ENCODE data around the gene REV3L. TPM values are rescaled to one million over a fixed set of nuclear protein-coding genes. Genes with fewer than 3 reads are reported as not detected.
"Not testable (repeated sequence)": the region's sequence is repeated elsewhere in the genome, so short reads cannot be mapped to it uniquely, and the experiment has no call there.

REV3L gene
- total and polyA plus RNA-seq, 7 experiments from 2014 or later = 8.6 to 31.8 (median 19.9) TPM

DNA sequence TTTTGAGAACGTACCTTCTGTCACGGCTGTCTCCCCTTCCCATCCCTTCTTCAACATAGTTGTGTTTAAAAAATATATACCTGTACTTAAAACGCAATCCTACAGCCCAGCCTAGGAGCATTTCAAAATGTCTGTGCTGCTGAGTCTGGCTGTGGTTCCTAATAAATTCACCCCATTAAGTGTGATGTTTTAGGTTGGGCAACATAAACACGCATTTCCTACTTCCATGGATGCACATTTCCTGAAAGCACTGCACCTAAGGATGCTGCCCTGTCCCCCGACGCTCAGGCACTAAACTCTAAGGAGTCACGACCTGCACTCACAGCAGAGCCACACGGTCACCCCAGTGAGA, 1.2 kb downstream of the REV3L start:
- Histone ChIP-seq H3K4me1 (ENCODE audit: control insufficient read depth in 2 of 2, insufficient read depth in 2 of 2, low read length in 2 of 2) (peaks cover 15 to 24% of the 10 kb centered on the region in 2 donors), H3K4me3 (ENCODE audit: low read length) (peak overlapping the region; percentile 93), H3K36me3 (ENCODE audit: control insufficient read depth in 2 of 3, insufficient read depth in 3 of 3, low read length in 3 of 3) (peaks cover 0 to 12% (median 0%) of the 10 kb centered on the region in 3 experiments), H3K9me3 (ENCODE audit: control insufficient read depth in 2 of 3, low read length in 3 of 3) (no peaks in the 10 kb centered on the region), H3K27ac (ENCODE audit: low read depth, low read length) (peak overlapping the region; percentile 99), H3K27me3 (ENCODE audit: control insufficient read depth in 2 of 2, insufficient read depth in 2 of 2, low read length in 2 of 2) (no peaks in the 10 kb centered on the region)
- peaks cover 0 to 2% (median 0%) of the 10 kb centered on the region in 11 donors for H3K9me3 Mint-ChIP-seq
- H3K4me1 Mint-ChIP-seq = peaks cover 32 to 62% (median 57%) of the 10 kb centered on the region in 7 donors
- H3K27ac Mint-ChIP-seq = peak overlapping the region; percentile 82 to 99 (median 93)
- ChIA-PET POLR2A (interaction anchor here (0.8 kb wide), 1 partner anchor 223 kb away, joined by 5 read pairs; a partner anchor contains a TSS), CTCF (interaction anchor here (1.7 kb wide), 1 partner anchor 223 kb away, joined by 8 read pairs; a partner anchor contains a TSS)
- peak overlapping the region; percentile 93 to 100 (median 96) for H3K4me3 Mint-ChIP-seq
- H3K36me3 Mint-ChIP-seq = peaks cover 0 to 7% (median 0%) of the 10 kb centered on the region in 5 donors
- no peak for ATAC-seq
- H3K27me3 Mint-ChIP-seq = peaks cover 0 to 3% (median 0%) of the 10 kb centered on the region in 5 donors
- peak in 3 of 9 donors; percentile 7 to 11 (median 11) for DNase-seq
- intact Hi-C loops (cut with micrococcal nuclease) = loop anchor here (2.0 to 10.0 kb wide), 12 partner anchors 85 to 1997 kb away; partner anchors contain the start of genes AMD1 (in 2 of the 2), FYN (in 2 of the 2), FAM229B (in 1 of the 2) and SLC16A10 (in 1 of the 2)

DNA sequence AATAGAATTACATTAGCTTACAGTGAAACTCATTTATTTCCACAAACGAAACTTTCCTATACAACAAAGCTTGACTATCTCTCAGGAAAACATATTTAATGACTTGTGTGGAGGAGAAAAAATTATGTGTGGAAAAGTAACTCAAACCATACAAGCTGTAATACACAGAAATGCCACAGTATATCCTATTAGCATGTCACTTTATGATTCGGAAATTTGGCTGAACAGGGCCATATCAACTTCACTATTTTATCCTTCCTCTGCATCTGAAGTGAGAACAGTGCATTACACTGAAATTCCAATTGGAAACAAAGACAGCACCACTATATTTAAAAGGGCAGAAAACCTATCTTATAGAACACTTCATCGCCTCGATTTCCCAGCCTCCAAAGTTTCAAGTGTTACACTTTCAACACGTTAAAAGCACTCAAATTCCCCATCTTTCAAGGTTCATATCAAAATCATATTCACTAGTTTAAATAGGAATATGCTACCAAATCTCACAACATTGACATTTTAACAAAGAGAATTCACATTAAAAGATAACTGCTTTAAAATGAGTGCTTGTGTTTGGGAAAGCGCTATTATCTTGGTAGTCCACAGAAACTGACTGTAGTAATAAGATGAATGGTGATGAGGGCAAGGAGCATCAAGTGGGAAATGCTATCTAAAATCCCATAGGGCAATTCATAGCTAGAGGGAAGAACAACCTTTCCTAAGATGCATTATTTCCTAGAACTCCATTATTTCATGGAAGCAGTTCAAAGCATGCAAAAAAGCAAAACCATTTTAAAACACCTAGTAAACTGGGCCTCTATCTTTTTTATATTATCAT, 1.8 kb downstream of the REV3L start:
- H3K9me3 Mint-ChIP-seq = no peaks in the 10 kb centered on the region
- H3K27me3 Mint-ChIP-seq = peaks cover 0 to 3% (median 0%) of the 10 kb centered on the region in 5 donors
- peaks cover 26 to 56% (median 50%) of the 10 kb centered on the region in 7 donors for H3K4me1 Mint-ChIP-seq
- peak overlapping the region in 8 of 9 donors; percentile 82 to 99 (median 94) for H3K27ac Mint-ChIP-seq
- H3K36me3 Mint-ChIP-seq = peaks cover 0 to 1% (median 0%) of the 10 kb centered on the region in 5 donors
- Histone ChIP-seq H3K4me3 (ENCODE audit: low read length) (peak overlapping the region; percentile 93), H3K9me3 (ENCODE audit: control insufficient read depth in 2 of 3, low read length in 3 of 3) (no peaks in the 10 kb centered on the region), H3K4me1 (ENCODE audit: control insufficient read depth in 2 of 2, insufficient read depth in 2 of 2, low read length in 2 of 2) (peaks cover 13 to 21% of the 10 kb centered on the region in 2 donors), H3K36me3 (ENCODE audit: control insufficient read depth in 2 of 3, insufficient read depth in 3 of 3, low read length in 3 of 3) (peaks cover 0 to 12% (median 0%) of the 10 kb centered on the region in 3 experiments), H3K27ac (ENCODE audit: low read depth, low read length) (peak overlapping the region; percentile 99), H3K27me3 (ENCODE audit: control insufficient read depth in 2 of 2, insufficient read depth in 2 of 2, low read length in 2 of 2) (no peaks in the 10 kb centered on the region)
- CTCF ChIA-PET = interaction anchor here (1.7 kb wide), 1 partner anchor 222 kb away, joined by 8 read pairs; a partner anchor contains a TSS
- POLR2A ChIA-PET = interaction anchor here (0.6 to 1.1 kb wide), 3 partner anchors 95 to 222 kb away, joined by 3 to 5 read pairs (median 4); a partner anchor contains a TSS
- peak overlapping the region; percentile 93 to 100 (median 96) for H3K4me3 Mint-ChIP-seq
- intact Hi-C loops (cut with micrococcal nuclease) = loop anchor here (5.0 to 10.0 kb wide), 8 partner anchors 271 to 1996 kb away; partner anchors contain the start of genes AMD1 (in 1 of the 2), FYN (in 1 of the 2), SLC16A10 (in 1 of the 2) and ZBTB24 (in 1 of the 2)
- ATAC-seq (no peak), DNase-seq (no peak)

GRCh38 chr6:111478749-111479148, 4.3 kb downstream of the REV3L start:
- H3K4me3 Mint-ChIP-seq = peak overlapping the region in 1 of 10 donors; percentile 26
- ATAC-seq = peak; percentile 21
- DNase-seq = peak in 7 of 9 donors; percentile 23 to 61 (median 44)
- no peaks in the 10 kb centered on the region for H3K9me3 Mint-ChIP-seq
- Histone ChIP-seq H3K4me3 (ENCODE audit: low read length) (no peak overlapping the region), H3K4me1 (ENCODE audit: control insufficient read depth in 2 of 2, insufficient read depth in 2 of 2, low read length in 2 of 2) (peaks cover 13 to 14% of the 10 kb centered on the region in 2 donors), H3K27ac (ENCODE audit: low read depth, low read length) (peak overlapping the region; percentile 24), H3K27me3 (ENCODE audit: control insufficient read depth in 2 of 2, insufficient read depth in 2 of 2, low read length in 2 of 2) (no peaks in the 10 kb centered on the region), H3K36me3 (ENCODE audit: control insufficient read depth in 2 of 3, insufficient read depth in 3 of 3, low read length in 3 of 3) (peaks cover 0 to 9% (median 0%) of the 10 kb centered on the region in 3 experiments), H3K9me3 (ENCODE audit: control insufficient read depth in 2 of 3, low read length in 3 of 3) (no peaks in the 10 kb centered on the region)
- H3K36me3 Mint-ChIP-seq = no peaks in the 10 kb centered on the region
- no peaks in the 10 kb centered on the region for H3K27me3 Mint-ChIP-seq
- intact Hi-C loops (cut with micrococcal nuclease) = loop anchor here (1.0 to 5.0 kb wide), 8 partner anchors 66 to 685 kb away; a partner anchor contains a TSS
- CTCF ChIA-PET = interaction anchor here (0.6 to 3.1 kb wide), 16 partner anchors 10 to 677 kb away, joined by 3 to 46 read pairs (median 4); a partner anchor contains a TSS
- peaks cover 28 to 57% (median 50%) of the 10 kb centered on the region in 7 donors for H3K4me1 Mint-ChIP-seq
- POLR2A ChIA-PET = interaction anchor here (1.0 to 1.9 kb wide), 3 partner anchors 9 to 220 kb away, joined by 3 to 26 read pairs (median 4); a partner anchor contains a TSS
- peak overlapping the region in 7 of 9 donors; percentile 31 to 77 (median 62) for H3K27ac Mint-ChIP-seq

- Mint-ChIP-seq H3K27me3 (no peaks in the 10 kb centered on the region), H3K4me3 (no peak overlapping the region), H3K9me3 (no peaks in the 10 kb centered on the region), H3K27ac (no peak overlapping the region), H3K4me1 (peaks cover 30 to 64% (median 52%) of the 10 kb centered on the region in 7 donors), H3K36me3 (no peaks in the 10 kb centered on the region)
- CTCF ChIA-PET = interaction anchor here (0.6 to 3.1 kb wide), 14 partner anchors 11 to 566 kb away, joined by 3 to 46 read pairs (median 4); a partner anchor contains a TSS
- peaks cover 0 to 5% (median 0%) of the 10 kb centered on the region in 3 experiments for H3K36me3 ChIP-seq (ENCODE audit: control insufficient read depth in 2 of 3, insufficient read depth in 3 of 3, low read length in 3 of 3)
- intact Hi-C loops (cut with micrococcal nuclease) = loop anchor here (1.0 to 5.0 kb wide), 8 partner anchors 66 to 685 kb away; a partner anchor contains a TSS
- H3K4me1 ChIP-seq (ENCODE audit: control insufficient read depth in 2 of 2, insufficient read depth in 2 of 2, low read length in 2 of 2) = peaks cover 13 to 14% of the 10 kb centered on the region in 2 donors
- no peaks in the 10 kb centered on the region for H3K9me3 ChIP-seq (ENCODE audit: control insufficient read depth in 2 of 3, low read length in 3 of 3)
- no peak overlapping the region for H3K27ac ChIP-seq (ENCODE audit: low read depth, low read length)
- POLR2A ChIA-PET = interaction anchor here (1.0 to 1.9 kb wide), 2 partner anchors 10 to 219 kb away, joined by 4 to 26 read pairs; a partner anchor contains a TSS
- ATAC-seq (no peak), DNase-seq (no peak)
- H3K27me3 ChIP-seq (ENCODE audit: control insufficient read depth in 2 of 2, insufficient read depth in 2 of 2, low read length in 2 of 2) = no peaks in the 10 kb centered on the region
- H3K4me3 ChIP-seq (ENCODE audit: low read length) = no peak overlapping the region
Measured at GRCh38 chr6:111478064-111478476, 4.9 kb downstream of the REV3L start.

DNA sequence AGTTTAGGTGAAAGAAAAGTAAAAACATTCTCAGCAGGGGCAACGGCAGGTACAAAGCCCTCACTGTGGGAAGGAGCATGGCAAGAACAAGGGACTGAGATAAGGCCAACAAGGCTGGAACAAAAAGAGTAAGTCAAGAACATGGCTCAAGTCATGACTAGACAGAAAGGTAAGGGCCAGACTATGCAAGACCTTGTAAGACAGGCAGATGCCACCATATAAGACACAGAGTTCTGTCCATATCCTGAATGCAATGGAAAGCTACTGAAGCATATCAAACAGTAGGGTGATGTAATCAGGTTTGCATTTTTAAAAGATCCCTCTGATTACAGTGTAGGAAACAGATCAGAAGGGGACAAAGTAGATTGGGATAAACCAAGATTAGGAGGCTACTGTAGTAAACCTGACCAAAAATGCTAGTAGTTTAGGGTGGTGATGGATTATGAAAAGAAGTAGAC, 5.5 kb downstream of the REV3L start:
- POLR2A ChIA-PET = interaction anchor here (0.6 to 1.0 kb wide), 2 partner anchors 10 to 606 kb away, joined by 4 read pairs; no protein-coding TSS in a partner anchor
- no peaks in the 10 kb centered on the region for H3K9me3 Mint-ChIP-seq
- no peaks in the 10 kb centered on the region for H3K27me3 ChIP-seq (ENCODE audit: control insufficient read depth in 2 of 2, insufficient read depth in 2 of 2, low read length in 2 of 2)
- H3K36me3 Mint-ChIP-seq = no peaks in the 10 kb centered on the region
- no peaks in the 10 kb centered on the region for H3K27me3 Mint-ChIP-seq
- DNase-seq = no peak
- no peaks in the 10 kb centered on the region for H3K36me3 ChIP-seq (ENCODE audit: control insufficient read depth in 2 of 3, insufficient read depth in 3 of 3, low read length in 3 of 3)
- intact Hi-C loops (cut with micrococcal nuclease) = loop anchor here in 1 of 2 donors (5.0 kb wide), 2 partner anchors 65 to 85 kb away; no protein-coding TSS in a partner anchor
- H3K27ac ChIP-seq (ENCODE audit: low read depth, low read length) = no peak overlapping the region
- no peak overlapping the region for H3K4me3 ChIP-seq (ENCODE audit: low read length)
- peaks cover 30 to 70% (median 57%) of the 10 kb centered on the region in 7 donors for H3K4me1 Mint-ChIP-seq
- no peak overlapping the region for H3K4me3 Mint-ChIP-seq
- peaks cover 14 to 18% of the 10 kb centered on the region in 2 donors for H3K4me1 ChIP-seq (ENCODE audit: control insufficient read depth in 2 of 2, insufficient read depth in 2 of 2, low read length in 2 of 2)
- H3K9me3 ChIP-seq (ENCODE audit: control insufficient read depth in 2 of 3, low read length in 3 of 3) = no peaks in the 10 kb centered on the region
- no peak for ATAC-seq
- CTCF ChIA-PET = interaction anchor here (1.5 to 3.1 kb wide), 3 partner anchors 89 to 218 kb away, joined by 4 to 46 read pairs (median 8); a partner anchor contains a TSS
- H3K27ac Mint-ChIP-seq = peak overlapping the region in 1 of 9 donors; percentile 46

DNA sequence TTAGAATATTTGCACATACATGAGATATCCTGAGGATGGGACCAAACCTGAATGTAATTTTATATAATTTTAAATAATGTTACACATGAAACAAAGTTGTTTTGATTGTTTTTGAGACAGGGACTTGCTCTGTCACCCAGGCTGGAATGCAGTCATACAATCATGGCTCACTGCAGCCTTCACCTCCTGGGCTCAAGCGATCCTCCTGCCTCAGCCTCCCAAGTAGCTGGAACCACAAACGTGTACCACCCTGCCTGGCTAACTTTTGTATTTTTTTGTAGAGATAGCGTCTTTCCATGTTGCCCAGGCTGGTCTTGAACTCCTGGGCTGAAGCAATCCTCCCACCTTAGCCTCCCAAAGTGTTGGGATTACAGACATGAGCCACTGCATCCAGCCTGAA, 7.0 kb downstream of the REV3L start:
- POLR2A ChIA-PET; H3K4me3 ChIP-seq (ENCODE audit: low read length); H3K27me3 ChIP-seq (ENCODE audit: control insufficient read depth in 2 of 2, insufficient read depth in 2 of 2, low read length in 2 of 2); H3K4me3 Mint-ChIP-seq; H3K36me3 ChIP-seq (ENCODE audit: control insufficient read depth in 2 of 3, insufficient read depth in 3 of 3, low read length in 3 of 3); H3K36me3 Mint-ChIP-seq; CTCF ChIA-PET; H3K9me3 Mint-ChIP-seq; H3K27me3 Mint-ChIP-seq; DNase-seq; H3K9me3 ChIP-seq (ENCODE audit: control insufficient read depth in 2 of 3, low read length in 3 of 3); ATAC-seq; H3K27ac ChIP-seq (ENCODE audit: low read depth, low read length): not testable (repeated sequence)
- H3K4me1 Mint-ChIP-seq = peaks cover 21 to 67% (median 48%) of the 10 kb centered on the region in 7 donors
- intact Hi-C loops (cut with micrococcal nuclease) = loop anchor here in 1 of 2 donors (5.0 kb wide), 2 partner anchors 64 to 84 kb away; no protein-coding TSS in a partner anchor
- H3K4me1 ChIP-seq (ENCODE audit: control insufficient read depth in 2 of 2, insufficient read depth in 2 of 2, low read length in 2 of 2) = peaks cover 4 to 11% of the 10 kb centered on the region in 2 donors
- H3K27ac Mint-ChIP-seq = peak overlapping the region in 1 of 9 donors; percentile 31
